Astrocyte of the spinal cord (primary cell): Measurements from ENCODE around the gene RAB44.

Source experiments
- DNase-seq: peaks from one replicate; pipeline ENCODE4 v3.0.0; 2011; ENCODE audit warnings: low read depth, low spot score
- H3K4me3 ChIP-seq: 2 replicates; pipeline ENCODE4 v1.5.1; 2011; ENCODE audit warnings: low read depth, mild to moderate bottlenecking, low read length, moderate library complexity
- in situ Hi-C: cut with HindIII; loops from 2 replicates; pipeline ENCODE4 v1.10.0; 2017; ENCODE audit warnings: low sequenced_read_pairs
- TF ChIP-seq, protein P1 (sequence below): IDR thresholded peaks from 2 replicates; pipeline ENCODE4 v1.5.1; 2012; ENCODE audit warnings: low read depth, mild to moderate bottlenecking, low read length, inconsistent platforms

The RAB44 gene

DNA sequence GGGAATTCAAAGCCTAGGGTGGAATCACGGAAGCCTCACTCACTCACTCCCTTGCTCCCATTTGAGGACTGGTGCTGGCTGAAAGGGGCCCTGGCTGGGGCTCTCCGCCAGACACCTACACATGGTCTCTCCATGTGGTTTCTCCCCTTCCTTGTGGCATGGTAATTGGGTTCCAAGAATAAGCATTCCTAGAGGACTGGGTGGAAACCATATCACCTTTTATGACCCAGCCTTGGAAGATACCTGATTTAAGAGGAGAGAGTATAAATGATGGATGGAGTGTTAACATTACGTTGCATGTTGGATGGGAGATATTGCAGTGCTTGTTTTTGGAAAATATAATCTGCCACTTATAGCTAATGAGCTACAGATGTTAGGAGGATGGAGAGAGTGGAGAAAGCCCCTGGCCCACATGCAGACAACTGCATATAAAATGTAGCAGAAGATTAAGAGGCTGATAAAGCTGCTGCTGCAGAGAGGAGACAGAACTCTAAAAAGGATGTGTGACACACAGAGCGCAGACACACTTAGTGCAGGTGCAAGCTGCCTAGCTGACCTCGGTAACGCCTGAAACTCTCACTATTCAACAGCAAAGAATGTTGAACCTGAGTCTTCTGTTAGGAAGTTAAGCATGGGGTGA lies 42.4 kb upstream of the RAB44 start:
- in situ Hi-C loops, result no loop called here
- DNase-seq, result no peak
- H3K4me3 ChIP-seq, result no peak overlapping the region
- TF ChIP-seq, protein P1, sequence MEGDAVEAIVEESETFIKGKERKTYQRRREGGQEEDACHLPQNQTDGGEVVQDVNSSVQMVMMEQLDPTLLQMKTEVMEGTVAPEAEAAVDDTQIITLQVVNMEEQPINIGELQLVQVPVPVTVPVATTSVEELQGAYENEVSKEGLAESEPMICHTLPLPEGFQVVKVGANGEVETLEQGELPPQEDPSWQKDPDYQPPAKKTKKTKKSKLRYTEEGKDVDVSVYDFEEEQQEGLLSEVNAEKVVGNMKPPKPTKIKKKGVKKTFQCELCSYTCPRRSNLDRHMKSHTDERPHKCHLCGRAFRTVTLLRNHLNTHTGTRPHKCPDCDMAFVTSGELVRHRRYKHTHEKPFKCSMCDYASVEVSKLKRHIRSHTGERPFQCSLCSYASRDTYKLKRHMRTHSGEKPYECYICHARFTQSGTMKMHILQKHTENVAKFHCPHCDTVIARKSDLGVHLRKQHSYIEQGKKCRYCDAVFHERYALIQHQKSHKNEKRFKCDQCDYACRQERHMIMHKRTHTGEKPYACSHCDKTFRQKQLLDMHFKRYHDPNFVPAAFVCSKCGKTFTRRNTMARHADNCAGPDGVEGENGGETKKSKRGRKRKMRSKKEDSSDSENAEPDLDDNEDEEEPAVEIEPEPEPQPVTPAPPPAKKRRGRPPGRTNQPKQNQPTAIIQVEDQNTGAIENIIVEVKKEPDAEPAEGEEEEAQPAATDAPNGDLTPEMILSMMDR, result no peak

DNA sequence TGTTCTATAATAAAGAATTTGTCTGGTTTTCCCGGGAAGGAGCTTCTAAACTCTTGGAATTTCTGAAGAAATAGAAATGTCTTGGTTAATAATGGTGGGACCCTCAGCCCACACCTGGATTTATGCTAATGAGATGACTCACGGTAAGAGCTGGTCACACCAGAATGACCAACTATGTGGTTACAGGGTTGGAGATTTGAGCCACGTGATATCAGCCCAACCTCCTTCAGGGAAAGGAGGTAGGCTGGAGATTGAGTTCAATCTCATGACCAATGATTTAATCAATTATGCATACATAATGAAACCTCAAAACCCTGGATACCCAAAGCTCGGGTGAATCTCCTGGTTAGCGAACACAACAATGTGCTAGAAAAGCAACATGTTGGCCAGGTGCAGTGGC lies 41.2 kb upstream of the RAB44 start:
- H3K4me3 ChIP-seq, result no peak overlapping the region
- TF ChIP-seq, protein P1, result no peak
- DNase-seq, result no peak
- in situ Hi-C loops, result no loop called here

DNA sequence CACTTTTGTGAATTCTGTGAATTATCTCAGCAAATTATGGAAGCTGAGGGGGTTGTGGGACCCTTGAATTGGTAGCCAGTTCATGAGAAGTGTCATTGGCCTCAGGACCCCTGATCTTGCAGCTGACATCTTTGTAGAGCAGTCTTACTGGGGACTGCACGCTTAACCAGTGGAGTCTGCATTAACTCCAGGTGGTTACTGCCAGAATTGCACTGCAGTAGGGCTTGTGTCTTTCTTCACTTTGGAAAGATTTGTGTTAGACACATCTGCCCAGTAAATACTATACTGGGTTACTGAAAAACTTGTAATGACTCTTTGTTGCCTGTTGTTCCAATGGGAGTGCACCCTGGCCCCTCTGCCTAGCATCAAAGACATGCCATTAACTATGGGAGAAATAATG lies 40.4 kb upstream of the RAB44 start:
- DNase-seq, result no peak
- TF ChIP-seq, protein P1, result no peak
- in situ Hi-C loops, result no loop called here
- no peak overlapping the region for H3K4me3 ChIP-seq

DNA sequence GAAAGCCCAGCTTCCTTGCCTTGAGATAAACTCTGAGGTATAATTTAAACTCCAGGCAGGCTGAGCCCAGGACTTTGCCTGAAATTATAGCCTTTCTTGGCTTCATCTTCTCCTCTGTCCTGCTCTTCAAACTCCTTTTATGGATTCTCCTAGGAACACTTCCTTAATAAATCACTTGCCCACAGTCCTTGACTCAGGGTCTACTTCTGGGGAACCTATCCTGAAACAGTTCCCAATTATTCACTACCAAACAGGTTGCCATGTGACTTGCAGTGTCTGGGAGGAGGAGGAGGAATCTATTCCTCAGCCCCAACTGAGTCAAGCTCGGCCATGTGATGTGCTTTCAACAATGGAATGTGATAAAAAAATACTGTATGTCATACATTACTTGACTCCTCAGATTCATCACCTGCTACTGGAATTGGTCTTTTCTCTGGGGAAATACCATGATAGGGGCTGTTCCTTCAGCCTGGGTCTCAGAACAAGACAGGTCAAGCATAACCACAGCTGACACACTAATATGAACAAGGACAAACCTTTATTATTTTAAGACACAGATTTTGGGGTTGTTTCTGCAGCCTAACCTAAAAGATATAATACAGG lies 39.6 kb upstream of the RAB44 start:
- DNase-seq, result peak; percentile 68
- in situ Hi-C loops, result no loop called here
- H3K4me3 ChIP-seq, result no peak overlapping the region
- TF ChIP-seq, protein P1, result no peak

DNA sequence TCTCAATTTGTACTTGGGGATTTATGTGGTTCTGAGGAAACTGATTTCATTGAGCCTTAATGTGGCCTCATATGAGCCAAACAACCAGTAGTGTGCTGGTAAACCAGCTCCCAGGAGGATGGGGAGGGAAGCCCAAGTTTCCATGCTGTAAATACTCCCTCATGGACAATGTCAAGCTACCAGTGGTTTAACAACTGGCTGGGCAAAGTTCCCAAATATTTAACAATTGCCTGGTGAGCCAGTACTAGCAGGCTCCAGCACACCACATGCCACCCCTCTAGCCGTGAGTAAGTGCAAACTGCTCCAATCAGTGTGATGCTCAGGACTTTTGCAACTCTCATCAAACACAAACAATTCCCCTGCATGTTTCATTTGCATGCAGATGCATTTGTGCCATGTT lies 38.4 kb upstream of the RAB44 start:
- peak; percentile 67 for DNase-seq
- TF ChIP-seq, protein P1, result no peak
- no peak overlapping the region for H3K4me3 ChIP-seq
- in situ Hi-C loops, result no loop called here

DNA sequence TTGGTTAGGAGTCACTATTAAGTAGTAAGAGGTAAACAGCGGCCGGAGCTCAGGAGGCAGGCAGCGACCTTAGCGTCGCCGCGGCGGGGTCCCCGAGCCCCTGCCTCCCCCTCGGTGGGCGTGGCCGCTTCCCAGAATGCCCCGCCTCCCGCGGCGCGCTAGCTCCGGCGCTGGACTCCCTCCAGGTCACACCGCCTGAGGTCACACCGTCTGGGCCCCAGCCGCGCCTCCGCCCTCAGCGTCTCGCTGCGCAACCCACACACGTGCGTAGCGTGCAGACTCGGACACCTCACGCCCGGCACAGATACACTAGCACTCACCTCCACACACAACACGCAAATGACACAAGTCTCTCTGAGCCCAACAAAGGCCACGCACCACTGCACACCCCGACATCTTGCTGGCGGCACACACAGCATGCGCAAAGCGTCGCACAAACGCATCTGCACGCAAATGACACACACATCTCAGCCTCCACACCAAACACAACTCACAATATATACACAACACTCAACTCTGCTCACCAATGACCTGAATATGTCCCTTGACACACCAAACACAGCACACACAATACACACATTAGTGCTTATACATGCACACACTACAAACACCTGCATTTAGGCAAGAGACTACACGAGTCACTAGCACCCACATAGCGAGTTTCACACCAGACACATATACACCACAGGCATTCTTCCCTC lies 36.7 kb upstream of the RAB44 start:
- TF ChIP-seq, protein P1, result no peak
- in situ Hi-C loops, result no loop called here
- peak overlapping the region; percentile 24 for H3K4me3 ChIP-seq
- DNase-seq, result no peak
